Measurements from ENCODE around the gene ZNF488. TPM values are rescaled to one million over a fixed set of nuclear protein-coding genes. Genes with fewer than 3 reads are reported as not detected.

The ZNF488 gene
- polyA plus RNA-seq, 4 donors: 4.1 to 6.8 (median 5.6) TPM

DNA sequence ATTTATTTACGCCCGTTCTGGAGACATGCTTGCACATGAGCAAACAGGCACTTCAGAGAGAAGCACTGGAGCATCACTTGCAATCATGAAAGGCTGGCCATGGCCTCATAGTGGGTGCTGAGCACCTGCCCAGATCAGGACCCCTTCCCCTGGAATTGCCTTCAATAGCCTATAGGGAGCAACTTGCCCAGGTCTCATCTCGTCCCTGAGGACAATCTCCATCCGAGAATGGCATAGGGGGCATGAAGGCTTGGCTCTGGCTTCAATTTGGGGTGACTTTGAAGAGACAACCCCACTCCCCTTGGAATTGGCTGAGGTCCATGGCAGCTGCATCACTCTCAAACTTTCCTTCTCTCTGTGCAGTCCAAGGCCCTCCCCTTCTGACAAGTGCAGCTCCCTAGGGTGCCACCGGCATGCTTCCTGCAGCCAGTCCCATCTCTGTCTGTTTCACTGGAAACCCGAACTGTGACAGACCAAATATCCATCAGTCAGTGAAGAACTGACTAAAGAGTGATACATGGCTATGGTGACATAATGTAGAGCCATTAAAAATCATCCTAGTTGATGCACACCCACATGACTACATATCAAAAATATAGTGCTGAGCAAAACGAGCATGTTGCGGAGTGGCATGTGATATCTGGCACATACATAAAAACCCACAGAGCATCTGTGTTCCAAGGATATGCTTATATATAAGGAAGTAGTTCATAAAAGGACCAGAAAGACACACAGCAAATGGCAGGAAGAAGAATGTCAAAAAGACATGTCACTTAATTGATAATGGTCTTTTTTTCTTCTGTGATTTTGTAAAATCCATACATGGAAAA lies 49.4 kb downstream of the ZNF488 start:
- DNase-seq (ENCODE audit: low read depth in 4 of 4, low spot score in 2 of 4): no peak

GRCh38 chr10:47333532-47333931 lies 50.6 kb downstream of the ZNF488 start:
- DNase-seq (ENCODE audit: low read depth in 4 of 4, low spot score in 2 of 4): no peak

GRCh38 chr10:47332946-47333345 lies 51.1 kb downstream of the ZNF488 start:
- no peak for DNase-seq (ENCODE audit: low read depth in 4 of 4, low spot score in 2 of 4)

GRCh38 chr10:47332371-47332770 lies 51.7 kb downstream of the ZNF488 start:
- no peak for DNase-seq (ENCODE audit: low read depth in 4 of 4, low spot score in 2 of 4)

GRCh38 chr10:47331954-47332353 lies 52.1 kb downstream of the ZNF488 start:
- DNase-seq (ENCODE audit: low read depth in 4 of 4, low spot score in 2 of 4): no peak

DNA sequence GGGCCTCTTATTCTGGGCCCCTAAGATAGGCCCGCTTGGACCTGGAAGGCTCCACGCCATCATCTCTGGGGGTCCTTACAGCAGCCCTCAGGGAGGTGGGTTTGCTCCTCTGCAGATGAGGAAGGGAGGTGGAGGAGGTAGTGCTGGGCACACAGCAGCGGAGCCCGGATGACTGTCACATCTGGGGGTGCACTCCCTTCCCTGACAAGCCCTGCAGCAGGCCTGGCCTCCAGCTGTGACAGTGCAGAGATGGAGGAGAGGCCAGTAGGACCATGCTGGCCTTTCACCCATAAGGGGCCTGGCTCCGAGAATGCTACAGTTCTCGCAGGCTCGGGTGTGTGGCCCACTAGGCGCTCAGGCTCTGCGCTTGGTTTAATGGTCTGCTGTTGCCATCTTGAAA lies 52.6 kb downstream of the ZNF488 start:
- no peak for DNase-seq (ENCODE audit: low read depth in 4 of 4, low spot score in 2 of 4)

DNA sequence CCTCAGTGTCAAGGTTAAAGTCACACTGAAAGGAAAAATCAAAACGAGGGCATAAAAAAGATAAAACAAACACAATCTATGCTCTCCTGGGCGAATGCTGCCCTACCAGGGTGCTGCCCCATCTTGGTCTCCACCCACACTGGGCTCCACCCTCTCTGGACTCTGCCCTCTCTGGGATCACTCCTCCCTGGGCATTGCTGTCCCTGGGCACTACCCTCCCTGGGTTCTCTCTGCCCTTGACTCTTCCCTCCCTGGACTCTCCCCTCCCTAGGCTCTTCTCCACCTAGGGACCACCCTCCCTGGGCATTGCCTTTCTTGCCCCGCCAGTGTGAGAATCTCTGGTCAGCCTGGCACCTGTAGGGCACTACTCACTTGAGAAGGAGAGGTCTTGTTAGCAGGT lies 53.3 kb downstream of the ZNF488 start:
- DNase-seq (ENCODE audit: low read depth in 4 of 4, low spot score in 2 of 4): no peak

GRCh38 chr10:47330366-47330765 lies 53.7 kb downstream of the ZNF488 start:
- no peak for DNase-seq (ENCODE audit: low read depth in 4 of 4, low spot score in 2 of 4)

DNA sequence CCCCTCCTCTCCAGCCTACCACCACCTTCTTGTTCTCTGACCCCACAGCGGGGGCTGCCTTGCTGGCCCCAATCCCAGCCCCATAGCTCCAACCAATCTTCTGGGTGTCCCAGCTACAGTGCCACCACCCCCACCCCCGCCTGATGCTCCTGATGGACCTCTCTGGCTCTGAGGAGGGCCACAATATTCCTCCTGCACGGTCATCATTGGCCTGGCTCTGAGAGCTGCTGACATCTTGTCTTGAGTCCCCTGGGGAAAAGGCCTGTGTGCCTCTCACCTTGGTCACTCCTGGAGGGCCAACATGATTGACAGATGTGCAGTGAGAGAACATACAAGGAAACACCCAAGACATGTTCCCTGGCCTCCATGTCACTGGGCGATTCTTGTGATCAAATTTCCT lies 54.2 kb downstream of the ZNF488 start:
- no peak for DNase-seq (ENCODE audit: low read depth in 4 of 4, low spot score in 2 of 4)

DNA sequence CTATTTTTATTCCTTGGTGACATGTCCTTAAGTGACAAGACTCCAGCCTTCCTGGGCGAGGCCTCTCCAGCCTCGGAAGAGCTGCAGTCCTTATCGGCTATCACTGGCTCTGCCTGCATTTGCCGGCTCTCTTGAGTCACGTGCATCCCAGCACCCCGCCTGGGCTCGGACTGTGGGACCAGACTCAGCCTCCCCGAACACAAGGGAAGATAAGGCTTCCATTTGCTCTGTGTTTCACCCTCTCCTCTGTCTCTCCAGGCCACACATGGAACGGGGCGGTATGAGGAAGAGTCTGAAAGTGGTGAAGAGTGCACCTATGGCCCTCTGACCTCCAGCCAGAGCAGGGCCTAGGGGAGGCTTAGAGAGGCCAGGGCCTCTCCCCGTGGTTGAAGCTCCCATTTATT lies 57.2 kb downstream of the ZNF488 start:
- DNase-seq (ENCODE audit: low read depth in 4 of 4, low spot score in 2 of 4): no peak

DNA sequence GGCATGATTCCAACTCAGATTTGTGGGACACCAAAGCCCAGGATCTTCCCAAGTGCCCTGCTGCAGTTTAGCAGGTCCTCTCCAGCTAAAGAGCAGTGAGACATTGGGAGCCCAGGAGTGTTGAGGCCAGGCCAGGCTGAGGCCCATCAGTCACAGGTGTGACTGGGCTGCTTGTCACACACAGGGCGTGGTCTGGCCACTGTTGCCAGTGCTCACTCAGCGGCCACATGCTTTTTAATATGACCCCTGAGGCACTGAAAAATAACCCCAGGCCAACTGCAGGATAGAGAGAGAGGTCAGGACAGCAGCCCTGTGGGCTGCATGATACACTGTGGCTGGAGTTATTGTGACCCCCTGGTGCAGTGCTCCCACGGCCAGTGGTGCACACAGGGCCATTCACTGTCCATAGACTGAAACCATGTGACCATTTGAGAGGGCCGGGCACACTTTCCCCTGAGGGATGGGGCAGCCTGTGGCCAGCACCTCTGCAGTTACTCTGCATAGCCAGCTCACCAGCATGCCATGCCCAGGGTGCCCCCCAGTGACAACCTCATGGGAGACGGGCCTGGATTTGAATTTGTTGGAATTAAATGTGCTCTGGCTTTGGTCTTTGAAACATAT lies 57.7 kb downstream of the ZNF488 start:
- DNase-seq (ENCODE audit: low read depth in 4 of 4, low spot score in 2 of 4): no peak

DNA sequence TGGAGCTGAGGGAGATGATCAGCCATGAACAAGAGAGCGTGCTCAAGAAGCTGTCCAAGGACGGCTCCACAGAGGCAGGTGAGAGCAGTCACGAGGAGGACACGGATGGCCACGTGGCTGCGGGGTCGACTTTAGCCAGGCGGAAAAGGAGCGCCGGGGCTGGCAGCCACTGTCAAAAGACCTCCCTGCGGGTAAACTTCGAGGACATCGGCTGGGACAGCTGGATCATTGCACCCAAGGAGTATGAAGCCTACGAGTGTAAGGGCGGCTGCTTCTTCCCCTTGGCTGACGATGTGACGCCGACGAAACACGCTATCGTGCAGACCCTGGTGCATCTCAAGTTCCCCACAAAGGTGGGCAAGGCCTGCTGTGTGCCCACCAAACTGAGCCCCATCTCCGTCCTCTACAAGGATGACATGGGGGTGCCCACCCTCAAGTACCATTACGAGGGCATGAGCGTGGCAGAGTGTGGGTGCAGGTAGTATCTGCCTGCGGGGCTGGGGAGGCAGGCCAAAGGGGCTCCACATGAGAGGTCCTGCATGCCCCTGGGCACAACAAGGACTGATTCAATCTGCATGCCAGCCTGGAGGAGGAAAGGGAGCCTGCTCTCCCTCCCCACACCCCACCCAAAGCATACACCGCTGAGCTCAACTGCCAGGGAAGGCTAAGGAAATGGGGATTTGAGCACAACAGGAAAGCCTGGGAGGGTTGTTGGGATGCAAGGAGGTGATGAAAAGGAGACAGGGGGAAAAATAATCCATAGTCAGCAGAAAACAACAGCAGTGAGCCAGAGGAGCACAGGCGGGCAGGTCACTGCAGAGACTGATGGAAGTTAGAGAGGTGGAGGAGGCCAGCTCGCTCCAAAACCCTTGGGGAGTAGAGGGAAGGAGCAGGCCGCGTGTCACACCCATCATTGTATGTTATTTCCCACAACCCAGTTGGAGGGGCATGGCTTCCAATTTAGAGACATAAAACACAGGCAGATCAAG lies 58.5 kb downstream of the ZNF488 start:
- DNase-seq (ENCODE audit: low read depth in 4 of 4, low spot score in 2 of 4): no peak

DNA sequence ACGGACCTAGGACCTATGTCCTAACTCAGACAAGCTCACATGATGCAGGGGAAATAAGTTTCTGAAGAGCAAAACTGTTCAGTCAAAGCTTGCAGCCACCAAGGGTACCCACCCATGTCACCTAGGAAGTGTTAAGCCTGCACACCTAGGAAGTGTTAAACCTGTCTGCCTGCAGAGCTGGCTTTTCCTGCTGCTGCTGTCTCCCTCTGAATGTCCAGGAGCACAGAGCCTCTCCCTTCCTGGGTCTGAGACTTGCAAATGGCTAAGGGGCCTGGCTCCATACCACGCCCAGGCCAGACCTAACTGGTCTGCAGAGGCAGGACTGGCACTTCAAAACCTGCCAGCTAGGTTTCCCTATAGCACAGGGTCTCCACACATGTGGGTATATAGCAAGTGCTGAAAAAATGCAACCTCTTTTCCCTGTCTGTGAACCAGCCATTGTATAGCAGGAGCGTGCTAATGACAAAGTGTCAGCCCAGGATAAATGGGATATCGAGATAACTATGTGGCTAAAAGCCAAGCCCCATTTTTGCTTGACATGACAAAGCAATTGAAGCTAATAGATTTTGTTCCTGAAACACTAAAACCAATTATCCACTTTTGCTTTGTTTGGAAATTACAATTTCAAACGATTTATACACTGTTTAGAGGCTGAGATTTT lies 60.3 kb downstream of the ZNF488 start:
- DNase-seq (ENCODE audit: low read depth in 4 of 4, low spot score in 2 of 4): no peak

GRCh38 chr10:47323087-47323486 lies 61.0 kb downstream of the ZNF488 start:
- no peak for DNase-seq (ENCODE audit: low read depth in 4 of 4, low spot score in 2 of 4)

GRCh38 chr10:47322300-47323061 lies 61.6 kb downstream of the ZNF488 start, which contains the start of gene GDF2:
Gene GDF2, plus strand, starts transcription at chr10:47322454. Its CDS starts 215 bp downstream, at chr10:47322669.
- no peak for DNase-seq (ENCODE audit: low read depth in 4 of 4, low spot score in 2 of 4)

DNA sequence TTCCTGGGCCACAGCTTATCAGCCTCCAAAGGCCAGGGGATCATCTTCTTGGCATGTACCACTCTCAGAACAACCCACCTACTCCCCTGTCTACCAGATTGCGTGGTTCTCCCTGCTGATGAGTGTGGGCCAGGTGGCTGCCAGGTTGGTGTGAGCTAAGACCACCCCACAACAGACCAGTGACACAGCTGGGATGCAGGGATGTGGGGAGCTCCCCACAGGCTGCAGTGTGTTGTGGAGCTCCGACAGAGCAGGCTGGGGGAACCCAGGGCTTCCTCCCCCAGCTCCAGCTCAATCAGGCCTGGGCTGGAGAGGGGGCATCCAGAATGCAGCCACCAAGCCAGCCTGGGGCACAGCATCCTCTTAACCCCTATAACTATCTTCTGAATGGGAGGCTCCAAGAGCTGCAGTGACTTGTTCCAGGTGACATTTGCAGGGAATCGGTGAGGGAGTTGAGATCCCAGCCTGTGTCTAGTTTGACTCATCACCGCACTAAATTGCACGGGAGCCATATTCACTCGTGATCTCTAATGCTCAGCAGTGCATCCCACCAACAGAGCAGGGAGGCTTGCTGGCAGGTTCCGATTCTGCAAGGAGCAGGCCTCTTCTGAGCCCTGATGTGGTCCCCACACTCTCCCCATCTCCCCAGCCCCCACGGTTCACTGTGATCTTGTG lies 62.4 kb downstream of the ZNF488 start:
- no peak for DNase-seq (ENCODE audit: low read depth in 4 of 4, low spot score in 2 of 4)

DNA sequence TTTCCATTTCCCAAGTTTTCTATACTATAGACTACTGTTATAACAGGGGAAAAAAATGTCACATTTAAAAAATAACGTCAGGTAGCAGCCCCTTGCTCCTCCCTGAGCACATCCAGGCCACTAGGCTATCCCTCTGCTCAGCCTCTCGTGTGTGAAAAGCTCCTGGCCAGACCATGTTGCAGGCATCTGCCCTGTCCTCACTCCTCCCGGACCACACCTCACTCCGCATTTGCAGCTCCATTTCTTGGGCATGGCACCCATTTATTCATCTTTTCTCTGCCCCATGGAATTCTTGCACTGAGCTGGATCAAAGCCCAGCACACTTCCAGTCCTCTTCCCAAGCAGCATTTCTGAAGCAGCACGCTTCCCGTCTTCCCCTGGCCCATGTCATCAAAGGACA lies 63.3 kb downstream of the ZNF488 start:
- DNase-seq (ENCODE audit: low read depth in 4 of 4, low spot score in 2 of 4): no peak

DNA sequence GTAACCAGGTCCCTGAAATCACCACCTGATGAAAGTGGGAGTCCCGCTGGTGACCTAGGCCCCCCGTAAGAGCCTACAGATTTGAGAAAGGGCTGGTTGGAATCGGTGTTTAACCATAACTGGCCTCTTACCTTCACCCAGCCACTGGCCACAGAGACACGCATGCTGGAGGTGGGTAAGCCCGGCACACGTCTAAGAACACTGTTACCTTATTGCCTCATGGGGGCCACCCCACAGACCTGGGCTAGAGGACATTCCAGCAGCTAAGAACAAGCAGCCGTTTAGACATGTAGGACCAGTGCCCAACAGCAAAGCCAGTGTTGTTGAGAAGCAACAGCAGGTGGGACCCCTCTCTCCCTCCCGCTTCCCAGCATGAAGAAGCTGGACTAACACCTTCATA lies 64.3 kb downstream of the ZNF488 start:
- DNase-seq (ENCODE audit: low read depth in 4 of 4, low spot score in 2 of 4): no peak

- no peak for DNase-seq (ENCODE audit: low read depth in 4 of 4, low spot score in 2 of 4)
Measured at GRCh38 chr10:47318706-47319105, 65.4 kb downstream of the ZNF488 start.
